GM19328 (cell line): ENCODE results near the gene RPRD1A.
"Not testable (repeated sequence)": the region's sequence is repeated elsewhere in the genome, so short reads cannot be mapped to it uniquely, and the experiment has no call there.

Experiments
- ATAC-seq: cut with Tn5 transposase; IDR thresholded peaks from one replicate; pipeline ENCODE4 v1.9.1; 2021; ENCODE audit warnings: mild to moderate bottlenecking, moderate library complexity; ENCODE audit not compliant: unreplicated experiment

Gene RPRD1A

GRCh38 chr18:36078751-36079529 is 11.6 kb upstream of the RPRD1A start:
- ATAC-seq, result no peak

- not testable (repeated sequence) for ATAC-seq
Observed at GRCh38 chr18:36077764-36078163, 10.4 kb upstream of the RPRD1A start.

GRCh38 chr18:36075862-36076587 is 8.7 kb upstream of the RPRD1A start:
- ATAC-seq, result no peak

GRCh38 chr18:36074435-36074834 is 7.1 kb upstream of the RPRD1A start:
- no peak for ATAC-seq

- no peak for ATAC-seq
Observed at GRCh38 chr18:36073676-36074075, 6.3 kb upstream of the RPRD1A start.

GRCh38 chr18:36072406-36072805 is 5.0 kb upstream of the RPRD1A start:
- not testable (repeated sequence) for ATAC-seq

GRCh38 chr18:36066686-36067054 is 689 bp downstream of the RPRD1A start:
- no peak for ATAC-seq

GRCh38 chr18:36066001-36066400 is 1.4 kb downstream of the RPRD1A start:
- ATAC-seq, result no peak

- not testable (repeated sequence) for ATAC-seq
Observed at GRCh38 chr18:36064809-36065079, 2.6 kb downstream of the RPRD1A start.

GRCh38 chr18:36064027-36064808 is 3.1 kb downstream of the RPRD1A start:
- ATAC-seq, result no peak

GRCh38 chr18:36058674-36059073 is 8.7 kb downstream of the RPRD1A start:
- ATAC-seq, result no peak

- no peak for ATAC-seq
Observed at GRCh38 chr18:36051760-36052159, 15.6 kb downstream of the RPRD1A start.

GRCh38 chr18:36050479-36050878 is 16.9 kb downstream of the RPRD1A start:
- no peak for ATAC-seq

- no peak for ATAC-seq
Observed at GRCh38 chr18:36047521-36047920, 19.8 kb downstream of the RPRD1A start.

- ATAC-seq, result no peak
Observed at GRCh38 chr18:36046898-36047297, 20.5 kb downstream of the RPRD1A start.

- no peak for ATAC-seq
Observed at GRCh38 chr18:36045241-36045991, 21.9 kb downstream of the RPRD1A start.

- no peak for ATAC-seq
Observed at GRCh38 chr18:36043153-36043552, 24.2 kb downstream of the RPRD1A start.

GRCh38 chr18:36041146-36041545 is 26.2 kb downstream of the RPRD1A start:
- no peak for ATAC-seq

GRCh38 chr18:36038102-36038663 is 29.2 kb downstream of the RPRD1A start:
- no peak for ATAC-seq

- no peak for ATAC-seq
Observed at GRCh38 chr18:36035253-36035652, 32.1 kb downstream of the RPRD1A start.
